ENCODE measurements around the gene ECEL1.

Gene ECEL1

DNA sequence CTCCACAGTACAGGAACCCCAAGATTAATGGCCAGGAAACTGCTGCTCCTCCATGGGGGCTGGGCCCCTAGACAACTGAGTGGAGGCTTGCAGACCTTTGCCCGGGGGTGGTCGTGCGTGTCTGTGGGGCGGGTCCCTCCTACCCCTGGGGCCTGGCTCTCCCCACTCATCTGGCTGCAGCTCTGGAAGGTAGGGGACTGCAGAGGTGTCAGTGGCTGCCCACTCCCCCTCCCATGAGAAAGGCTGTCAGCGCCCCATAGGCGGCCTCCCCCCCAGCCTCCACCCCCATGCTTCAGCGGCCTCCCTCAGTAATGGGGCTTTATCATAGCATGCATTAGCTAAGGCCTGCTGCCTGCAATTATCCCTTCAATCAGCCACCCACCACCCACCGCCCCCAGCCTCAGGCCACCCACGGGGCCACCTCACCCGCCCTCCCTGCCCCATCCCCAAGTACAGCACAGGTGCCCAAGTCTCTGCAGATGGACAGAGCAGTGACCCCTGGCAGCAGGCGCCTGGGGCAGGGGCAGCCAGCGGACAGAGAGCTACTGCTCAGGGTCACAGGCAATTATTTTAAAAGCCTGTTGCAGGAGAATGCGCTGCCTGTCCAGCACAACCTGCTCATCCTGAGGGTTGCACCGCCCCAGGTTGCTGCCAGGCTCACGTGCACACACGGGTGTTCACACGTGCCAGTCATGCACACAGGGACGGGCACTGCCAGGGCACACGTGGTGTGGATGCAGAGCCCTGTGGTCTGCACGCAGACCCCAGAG, 9.1 kb upstream of the ECEL1 start:
- DNase-seq, result no peak

DNA sequence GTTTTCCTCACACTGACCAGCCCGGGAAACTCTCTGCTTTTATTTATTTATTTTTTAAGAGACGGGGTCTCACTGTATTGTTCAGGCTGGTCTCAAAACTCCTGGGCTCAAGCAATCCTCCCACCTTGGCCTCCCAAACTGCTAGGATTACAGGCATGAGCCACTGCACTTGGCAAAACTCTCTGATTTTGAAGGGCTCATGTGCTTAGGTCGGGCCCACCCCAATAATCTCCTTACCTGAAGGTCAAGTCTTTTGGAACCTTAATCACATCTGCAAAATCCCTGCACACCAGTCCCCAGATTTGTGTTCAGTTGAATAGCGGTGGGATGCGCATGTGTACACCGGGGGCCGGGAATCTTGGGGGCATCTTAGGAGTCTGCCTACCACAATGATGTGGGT, 7.7 kb upstream of the ECEL1 start:
- no peak for DNase-seq

DNA sequence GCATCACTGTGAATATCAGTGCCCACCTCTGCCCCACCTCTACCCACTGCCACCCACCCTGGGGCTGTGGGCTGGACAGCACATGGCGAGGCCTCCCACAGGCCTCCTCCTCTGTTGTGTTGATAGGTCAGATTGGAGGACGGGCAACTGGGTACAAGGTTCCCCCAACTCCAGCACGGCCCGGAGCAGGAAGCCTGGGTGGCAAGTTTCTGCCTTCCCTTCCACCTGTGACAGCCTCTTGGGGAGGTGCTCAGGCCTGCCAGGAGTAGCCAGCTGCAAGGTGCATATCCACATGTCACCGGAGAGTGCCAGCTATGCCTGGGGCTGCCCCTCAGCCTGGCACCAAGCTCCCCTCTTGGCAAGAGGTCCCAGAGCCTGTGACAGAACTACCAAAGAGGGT, 6.9 kb upstream of the ECEL1 start:
- DNase-seq, result no peak

DNA sequence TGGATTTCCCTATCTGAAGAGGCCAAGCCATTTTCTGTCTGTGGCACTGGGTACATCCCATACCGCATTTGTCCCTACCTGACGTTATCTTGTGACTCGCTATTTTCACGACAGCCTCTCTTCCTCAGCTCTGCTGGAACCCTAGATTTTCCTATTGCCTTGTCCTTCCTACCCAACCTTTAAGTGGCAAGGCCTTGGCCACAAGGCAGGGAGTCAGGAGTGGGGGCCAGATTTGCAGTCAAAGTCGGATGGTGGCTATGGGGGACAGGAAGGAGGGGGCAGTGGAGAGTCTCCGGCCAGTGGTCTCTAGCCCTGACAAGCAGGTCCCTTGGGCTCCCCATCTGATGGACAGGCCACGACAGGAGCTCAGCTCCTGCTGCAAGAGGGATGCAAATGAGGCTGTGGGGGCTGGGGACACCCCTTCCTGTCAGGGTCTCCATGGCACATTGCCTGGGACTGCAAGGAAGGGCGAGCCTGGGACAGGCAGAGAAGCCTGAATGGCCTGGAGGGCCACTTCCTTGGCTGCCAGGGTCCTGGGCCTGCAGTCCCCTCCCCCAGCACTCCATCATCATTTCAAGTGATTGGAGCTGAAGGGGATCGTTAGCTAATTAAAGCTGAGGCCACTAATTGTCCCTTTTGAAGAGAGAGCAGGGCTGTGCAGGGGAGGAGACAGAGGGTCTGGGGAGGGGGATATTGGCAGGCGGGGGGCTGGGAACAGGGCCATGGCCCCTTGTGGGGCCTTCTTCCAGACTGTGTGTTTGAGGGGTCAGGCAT, 6.3 kb upstream of the ECEL1 start:
- DNase-seq, result no peak

DNA sequence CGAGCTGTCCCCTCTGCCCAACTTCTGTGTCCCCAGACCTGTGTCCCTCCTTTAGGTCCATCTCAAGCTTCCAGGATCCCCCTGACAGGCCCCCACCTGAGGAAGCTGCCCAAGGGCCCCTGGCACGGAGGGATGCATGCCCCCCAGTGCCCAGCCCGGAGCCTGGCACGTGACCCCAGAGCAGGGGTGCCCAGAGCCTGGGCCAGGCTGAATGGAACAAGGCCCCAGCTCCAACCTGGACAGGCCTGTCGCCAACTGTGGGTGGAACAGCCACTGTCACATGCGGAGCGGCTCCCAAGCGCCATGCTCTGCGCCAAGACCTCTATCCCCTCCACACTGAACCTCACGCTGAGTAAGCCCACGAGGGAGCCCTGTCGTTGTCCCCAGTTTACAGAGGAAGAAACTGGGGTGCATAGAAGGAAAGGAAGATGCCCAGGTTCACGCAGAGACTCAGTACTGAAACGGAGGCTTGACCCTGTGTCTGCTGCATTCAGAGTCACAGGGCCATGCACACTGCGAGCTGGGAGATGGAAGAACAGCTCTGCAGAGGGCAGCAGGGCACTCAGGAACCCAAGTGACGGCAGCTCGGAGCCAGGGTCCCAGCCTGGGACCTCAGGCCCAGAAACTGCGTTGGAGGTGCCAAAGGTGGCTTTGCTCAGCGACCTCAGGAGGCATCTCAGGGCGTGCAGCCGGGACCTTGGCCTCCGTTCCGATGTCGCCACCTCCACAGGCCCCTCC, 5.5 kb upstream of the ECEL1 start:
- peak; percentile 9 for DNase-seq

DNA sequence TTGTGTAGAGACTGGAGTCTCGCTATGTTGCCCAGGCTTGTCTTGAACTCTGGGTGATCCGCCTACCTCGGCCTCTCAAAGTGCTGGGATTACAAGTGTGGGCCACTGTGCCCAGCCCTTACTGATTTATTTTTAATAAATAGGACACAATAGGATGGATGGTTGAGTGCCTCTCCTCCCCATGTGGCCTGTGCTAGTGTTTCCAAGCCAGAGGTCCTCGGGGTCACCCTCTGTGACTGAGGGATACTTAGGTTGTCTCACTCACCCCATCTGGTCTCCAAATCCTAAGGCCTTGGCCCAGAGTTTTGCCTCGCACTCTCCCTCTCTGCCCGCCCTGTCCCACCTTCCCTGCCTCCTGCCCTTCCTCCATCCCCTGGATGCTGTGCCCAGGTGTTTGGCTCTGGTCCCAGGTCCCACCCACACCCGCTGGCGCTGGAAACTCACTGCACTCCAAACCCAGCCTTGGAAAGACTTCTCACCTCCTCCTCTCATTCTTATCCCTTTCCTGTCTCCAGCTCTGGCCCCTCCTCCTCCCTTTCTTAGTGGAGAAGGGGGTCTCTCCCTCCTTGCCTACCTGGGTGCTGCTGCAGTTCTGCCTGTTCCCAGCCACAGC, 4.7 kb upstream of the ECEL1 start:
- peak; percentile 6 for DNase-seq

DNA sequence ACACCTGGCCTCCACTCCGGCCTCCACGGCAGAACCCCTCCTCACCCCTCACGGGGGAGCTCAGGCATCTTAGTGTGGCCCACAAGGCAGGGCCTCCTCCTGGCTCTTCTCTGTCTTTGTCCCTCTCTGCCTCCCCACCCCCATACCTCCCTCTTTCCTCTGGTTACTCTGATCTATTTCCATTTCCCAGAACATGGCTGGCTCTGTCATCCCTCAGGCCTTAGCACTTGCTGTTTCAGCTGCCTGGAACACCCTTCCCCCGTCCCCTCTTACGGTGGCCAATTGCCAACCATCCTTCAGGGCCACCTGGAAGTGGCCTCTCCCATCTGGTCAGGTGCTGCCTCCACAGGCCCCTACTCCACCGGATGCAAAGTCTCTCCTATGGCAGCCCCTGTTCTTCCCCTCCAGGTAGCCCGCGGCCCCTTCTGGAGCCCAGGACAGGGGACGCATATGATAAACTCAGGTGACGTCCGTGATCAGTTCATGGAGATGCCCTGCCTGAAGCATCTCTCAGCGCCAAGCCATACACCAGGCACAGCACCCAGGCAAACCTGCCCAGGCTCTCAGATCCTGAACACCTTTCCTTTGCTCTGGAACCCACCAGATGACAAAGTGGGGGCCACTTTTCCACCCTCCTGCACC, 3.6 kb upstream of the ECEL1 start:
- no peak for DNase-seq

DNA sequence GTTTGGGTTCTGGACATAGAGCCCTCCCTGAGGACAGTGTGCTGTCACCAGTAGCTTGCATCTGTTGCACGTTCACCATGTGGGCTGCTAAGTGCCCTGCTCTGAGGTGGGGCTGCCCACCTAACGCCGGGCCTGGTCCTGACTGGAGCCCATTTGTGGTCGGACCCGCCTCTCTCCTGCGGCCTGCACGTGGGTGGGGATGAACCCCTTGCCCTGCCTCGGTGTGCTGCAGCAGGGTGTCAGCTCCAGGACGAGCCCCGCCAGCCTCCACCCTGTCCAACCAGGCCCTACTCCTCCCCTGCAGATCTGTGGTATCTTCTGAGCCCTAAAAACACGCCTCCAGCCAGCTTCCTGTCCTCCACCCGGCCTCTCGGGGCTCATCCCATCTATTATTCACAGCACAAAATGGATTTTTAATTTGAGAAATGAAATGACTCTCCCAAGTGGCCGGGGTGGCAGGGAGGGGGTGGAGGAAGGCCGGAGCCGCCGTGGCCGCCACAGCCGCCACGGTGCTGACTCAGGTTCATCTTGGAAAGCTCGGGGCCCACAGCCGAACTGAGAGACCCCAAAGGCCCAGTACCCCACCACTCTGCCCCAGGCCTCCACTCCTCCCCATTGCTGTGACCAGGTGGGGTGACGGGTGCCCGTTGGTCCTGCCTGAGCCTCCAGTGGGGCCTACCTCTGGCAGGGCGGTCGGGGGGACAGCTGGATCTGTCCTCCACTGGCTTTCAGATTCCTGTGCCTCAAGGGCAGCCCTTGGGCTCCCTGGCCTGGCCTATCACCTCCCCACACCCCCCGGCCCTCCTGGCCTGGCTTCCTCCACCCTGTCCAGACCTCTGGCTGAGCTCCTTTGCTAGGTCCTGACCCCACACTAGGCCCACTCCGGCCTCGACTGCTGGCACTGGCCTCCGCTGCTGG, 2.8 kb upstream of the ECEL1 start:
- peak; percentile 15 for DNase-seq

DNA sequence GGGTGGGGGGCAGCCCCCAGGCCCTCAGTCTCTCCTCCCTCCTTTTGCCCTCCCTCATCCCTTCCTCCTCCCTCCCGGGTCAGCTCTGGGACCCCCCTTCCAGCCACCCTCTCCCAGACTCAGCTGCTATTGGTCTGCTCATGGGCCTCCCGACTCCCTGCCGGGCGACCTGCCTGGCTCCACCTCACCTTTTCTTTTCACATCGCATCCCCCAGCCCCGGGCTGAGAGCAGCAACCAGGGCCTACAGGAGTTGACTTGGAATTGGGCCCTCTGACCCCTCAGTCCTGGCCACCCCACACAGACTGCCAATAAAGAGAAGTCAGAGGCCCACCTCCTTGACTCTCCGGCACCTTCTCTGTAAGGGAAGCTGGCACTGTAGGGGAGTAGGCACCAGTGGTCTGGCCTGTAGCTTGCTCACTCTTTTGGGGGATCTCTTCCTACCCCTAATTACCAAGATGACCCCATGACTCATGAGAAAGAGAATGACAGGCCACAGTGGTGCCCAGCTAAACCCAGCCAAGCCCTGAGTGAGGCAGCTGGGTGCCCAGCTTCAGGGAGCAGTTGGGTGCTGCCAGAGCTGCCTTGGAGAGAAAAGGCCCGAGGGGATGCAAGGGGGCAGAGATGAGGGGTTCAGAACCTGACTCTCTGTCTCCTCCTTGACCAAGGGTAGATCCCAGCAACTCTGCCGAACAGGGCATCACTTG, 2.0 kb upstream of the ECEL1 start:
- peak; percentile 13 for DNase-seq

DNA sequence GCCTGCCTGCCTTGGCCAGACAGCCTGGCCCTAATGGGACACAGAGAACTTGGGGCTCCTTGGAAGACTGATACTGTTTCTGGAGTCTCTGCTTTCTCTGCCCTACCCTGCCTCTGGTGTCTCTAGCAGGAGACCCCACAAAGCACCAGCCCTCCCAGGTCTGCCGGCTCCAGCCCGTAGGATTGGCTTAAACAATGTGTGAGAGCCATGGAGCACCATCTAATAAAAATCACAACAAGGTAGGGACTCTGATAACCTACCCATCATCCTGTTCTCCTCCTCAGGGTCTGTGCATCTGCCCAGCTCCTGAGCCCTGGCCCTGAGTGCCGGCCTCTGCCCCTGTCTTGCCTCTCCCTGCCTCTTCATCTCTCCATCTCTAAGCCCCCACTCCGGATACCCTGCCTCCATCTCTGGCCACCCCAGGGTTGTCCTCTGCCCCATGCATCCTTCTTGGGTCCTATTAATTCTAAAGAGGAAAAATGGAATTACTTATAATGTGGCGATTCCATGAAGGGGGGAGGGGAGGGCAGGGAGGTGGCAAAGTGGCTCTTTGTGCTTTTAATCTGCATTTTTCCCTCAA, 1.2 kb upstream of the ECEL1 start:
- DNase-seq, result no peak

DNA sequence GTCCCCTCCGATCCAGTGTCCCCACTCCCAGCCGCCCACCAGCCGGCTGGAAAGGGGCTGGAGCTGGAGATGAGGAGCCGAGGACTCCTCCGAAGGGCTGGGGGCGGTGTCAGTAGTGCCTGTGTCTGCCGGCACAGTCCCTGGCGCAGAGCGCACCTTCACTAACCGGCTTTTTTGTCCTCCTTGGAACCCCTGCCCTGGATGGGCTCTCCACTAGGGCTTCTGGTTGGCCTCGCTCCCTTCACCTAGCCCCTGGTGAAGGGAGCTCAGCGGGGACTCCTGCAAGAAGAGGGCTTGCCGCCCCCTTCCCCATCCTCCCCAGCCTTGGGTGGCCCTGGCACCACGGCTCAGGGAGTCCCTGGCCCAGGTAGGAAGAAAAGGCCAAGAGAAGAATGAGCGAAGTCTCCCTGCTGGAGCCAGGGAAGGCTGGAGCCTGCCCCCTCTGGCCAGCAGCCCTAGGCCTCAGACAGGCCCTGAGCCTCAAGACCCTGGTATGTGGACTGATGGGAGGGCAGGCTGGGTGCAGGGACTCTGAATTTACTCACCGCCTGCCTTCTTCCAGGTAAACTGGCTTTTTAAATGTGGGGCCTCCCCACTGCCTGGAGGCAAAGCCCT, 570 bp upstream of the ECEL1 start:
- DNase-seq, result peak; percentile 14

DNA sequence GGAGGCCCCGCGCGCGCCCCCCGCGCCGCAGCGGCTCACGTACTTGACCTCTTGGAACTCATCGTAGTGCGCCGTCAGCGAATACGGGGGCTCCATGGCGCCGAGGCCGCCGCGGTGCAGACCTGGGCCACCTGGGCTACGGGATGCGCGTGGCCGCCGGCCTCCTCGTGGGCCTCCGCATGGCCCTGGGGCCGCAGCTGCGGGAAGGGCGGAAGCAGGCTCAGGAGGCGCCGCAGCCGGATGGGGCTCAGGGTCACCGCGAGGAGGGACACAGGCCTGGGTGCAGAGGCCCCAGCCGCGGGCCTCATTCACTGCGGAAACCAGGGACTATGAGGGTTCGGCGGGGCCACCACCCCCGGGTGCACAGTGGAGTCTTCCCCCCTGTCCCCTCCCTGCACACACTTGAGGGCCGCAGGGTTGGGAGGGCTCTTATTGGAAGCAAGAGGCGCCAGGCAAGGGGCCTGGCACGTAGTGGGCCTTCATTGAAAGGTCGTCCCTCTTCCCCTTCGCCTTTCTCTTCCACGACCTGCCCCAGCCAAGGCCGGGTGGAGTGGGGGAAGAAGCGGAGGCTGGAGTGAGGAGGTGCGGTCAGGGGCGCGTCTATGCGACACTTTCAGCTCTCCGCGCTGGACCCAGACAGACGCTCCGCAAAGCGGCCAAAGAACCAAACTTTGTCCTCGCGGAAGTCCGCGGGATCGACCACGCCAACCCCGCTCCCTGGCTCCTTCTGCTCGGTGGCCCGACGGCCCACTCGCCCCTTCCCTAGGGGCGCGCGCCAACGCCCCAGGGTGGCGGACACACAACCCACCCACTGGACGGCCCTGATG, 863 bp downstream of the ECEL1 start:
- peak; percentile 12 for DNase-seq

DNA sequence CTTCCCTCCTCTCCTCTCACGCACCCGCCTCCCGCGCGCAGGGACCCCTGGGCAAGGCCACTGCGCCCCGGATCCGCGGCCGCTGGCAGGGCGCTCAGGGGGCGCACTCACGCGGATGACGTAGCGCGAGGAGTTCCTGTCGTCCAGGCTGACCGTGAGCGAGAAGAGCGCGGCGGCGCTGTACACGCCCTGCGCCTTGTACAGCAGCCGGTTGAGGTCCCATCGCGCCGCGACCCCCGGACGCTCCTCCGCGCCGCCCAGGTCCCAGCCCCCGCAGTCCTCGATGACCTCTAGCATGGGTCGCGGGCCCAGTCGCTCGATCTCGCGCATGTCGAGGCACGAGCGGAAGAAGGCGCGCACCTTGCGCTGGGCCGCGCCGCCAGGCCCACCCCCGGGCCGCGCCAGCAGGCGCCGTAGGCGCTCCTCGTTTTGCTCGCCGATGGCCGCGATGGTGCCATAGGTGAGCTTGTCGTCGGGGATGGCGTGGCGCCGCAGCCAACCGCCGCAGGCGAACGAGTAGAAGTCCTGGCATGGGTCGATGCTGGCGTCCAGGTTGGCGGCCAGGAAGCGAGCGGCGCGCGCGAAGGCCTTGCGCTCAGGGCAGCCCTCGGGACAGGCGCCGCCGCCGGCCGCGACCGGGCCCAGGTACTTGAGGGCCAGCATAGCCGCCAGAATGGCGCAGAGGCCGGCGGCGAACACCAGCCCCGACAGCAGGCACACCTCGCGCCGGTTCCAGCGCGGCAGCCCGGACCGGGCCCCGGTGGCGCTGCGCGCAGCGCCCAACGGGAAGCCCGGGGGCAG, 1.7 kb downstream of the ECEL1 start:
- peak; percentile 19 for DNase-seq

DNA sequence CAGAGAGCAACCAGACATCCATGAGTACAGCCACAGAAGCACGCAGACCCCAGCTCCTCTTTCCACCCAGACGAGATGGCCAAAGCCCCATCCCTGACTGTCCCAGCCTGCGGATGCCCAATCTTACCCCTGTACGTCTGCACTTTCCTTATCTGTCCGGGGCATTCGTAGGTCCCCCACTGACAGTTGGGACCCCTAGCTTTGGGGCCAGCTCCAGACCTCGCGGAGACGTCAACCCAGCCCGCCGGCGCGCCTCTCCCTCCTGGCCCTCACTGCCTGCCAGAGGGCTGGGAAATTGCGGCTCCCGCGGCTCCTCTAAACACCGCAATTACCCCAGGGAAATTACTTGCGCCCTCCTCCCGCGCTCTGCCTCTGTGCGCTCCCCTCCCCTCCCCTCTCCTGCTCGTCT, 2.3 kb downstream of the ECEL1 start:
- DNase-seq, result peak; percentile 7

DNA sequence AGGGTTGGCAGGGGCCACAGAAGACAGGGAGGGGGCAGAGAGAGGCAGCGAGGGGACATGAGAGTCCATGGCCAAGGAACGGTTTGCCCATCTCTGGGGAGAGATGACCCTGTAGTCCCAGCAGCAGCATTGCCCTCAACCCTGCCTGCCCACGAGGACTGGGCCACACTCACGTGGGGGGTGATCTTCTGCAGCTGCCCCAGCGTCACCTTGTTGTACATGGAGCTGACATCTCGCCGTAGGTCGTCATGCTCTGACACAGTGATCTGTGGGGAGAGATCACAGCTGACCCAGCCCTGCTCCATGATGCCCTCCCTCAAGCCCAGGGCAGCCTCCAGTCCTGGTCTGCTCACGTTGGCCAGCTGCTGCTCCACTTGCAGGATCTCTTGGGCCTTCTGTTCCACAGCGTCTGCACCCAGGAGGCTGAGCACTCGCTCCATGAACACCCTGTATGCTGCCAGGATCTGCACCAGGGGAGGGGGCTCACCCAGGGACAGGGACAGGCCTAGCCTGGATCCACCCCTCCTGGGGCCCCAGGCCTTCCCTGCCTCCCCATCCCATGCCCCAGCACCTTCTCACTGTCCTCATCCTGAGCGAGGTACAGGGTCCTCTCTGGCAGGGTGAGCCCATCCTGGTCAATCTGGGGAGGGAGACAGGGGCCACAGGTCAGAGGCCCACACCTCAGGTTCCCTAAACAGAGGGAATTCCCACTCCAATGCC, 2.8 kb downstream of the ECEL1 start:
- DNase-seq, result peak; percentile 12

DNA sequence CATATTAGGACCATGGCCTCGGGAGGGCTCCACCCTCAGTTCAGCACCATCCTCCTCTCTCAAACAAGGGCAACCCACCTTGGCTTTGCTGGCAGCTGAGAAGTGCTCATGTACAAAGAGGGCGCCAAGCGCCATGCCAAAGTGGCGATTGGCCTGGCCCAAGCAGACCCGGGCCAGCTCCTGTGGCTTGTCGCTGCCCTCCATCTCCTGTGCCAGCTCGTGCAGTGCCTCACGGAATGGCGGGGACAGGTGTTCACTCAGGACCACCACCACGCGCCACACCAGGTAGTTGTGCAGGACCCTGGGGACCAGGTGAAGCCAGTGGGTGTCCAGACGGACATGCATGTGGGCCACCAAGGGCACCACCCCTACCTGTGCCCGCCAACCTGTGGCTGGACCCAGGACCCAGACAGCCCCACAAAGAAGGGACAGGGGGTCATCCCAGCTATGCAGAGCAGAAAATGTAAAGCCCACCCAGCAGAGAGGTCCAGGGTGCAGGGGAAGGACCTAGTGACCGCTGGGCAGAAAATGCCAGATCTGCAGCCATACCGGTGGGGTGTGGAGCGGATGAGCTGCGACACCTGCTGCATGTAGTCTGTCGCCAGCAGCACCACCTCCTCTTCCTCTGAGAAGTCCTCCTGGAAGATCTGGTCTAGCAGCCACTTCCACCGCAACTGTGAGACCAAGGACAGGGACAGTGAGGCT, 3.6 kb downstream of the ECEL1 start:
- peak; percentile 7 for DNase-seq
